Measurements from ENCODE around the gene PARD6B.

DNA sequence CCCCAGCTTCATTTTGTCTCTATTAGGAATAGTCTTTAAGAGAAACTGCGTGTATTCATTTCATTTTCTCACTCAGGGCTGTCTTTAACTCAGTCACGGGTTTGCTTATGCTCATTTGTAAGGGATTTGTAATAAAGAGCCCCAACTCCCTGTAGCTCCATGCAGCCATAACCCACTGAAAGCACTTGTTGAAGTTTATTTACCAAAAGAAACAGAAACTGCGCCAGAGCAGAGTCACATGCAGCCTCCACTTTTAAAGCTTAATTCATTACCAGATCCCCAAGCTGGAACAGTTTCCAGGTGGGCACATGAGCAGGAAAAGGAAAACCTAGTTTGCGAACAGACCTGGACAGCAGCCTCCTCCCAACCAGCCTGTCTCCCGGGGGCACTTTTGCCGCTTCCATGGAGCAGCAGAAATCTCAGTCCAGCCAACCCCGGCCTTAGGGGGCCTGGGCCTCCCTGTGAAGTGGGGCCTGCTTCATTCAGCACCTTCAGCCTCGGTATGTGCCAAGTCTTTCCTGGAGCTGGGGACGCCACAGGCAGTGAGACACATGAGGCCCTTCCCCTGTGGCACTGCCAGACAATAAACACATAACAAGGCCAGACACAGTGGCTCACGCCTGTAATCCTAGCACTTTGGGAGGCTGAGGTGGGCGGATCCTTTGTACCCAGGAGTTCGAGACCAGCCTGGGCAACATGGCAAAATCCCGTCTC, 68.0 kb downstream of the PARD6B start:
- TF ChIP-seq, protein P1, sequence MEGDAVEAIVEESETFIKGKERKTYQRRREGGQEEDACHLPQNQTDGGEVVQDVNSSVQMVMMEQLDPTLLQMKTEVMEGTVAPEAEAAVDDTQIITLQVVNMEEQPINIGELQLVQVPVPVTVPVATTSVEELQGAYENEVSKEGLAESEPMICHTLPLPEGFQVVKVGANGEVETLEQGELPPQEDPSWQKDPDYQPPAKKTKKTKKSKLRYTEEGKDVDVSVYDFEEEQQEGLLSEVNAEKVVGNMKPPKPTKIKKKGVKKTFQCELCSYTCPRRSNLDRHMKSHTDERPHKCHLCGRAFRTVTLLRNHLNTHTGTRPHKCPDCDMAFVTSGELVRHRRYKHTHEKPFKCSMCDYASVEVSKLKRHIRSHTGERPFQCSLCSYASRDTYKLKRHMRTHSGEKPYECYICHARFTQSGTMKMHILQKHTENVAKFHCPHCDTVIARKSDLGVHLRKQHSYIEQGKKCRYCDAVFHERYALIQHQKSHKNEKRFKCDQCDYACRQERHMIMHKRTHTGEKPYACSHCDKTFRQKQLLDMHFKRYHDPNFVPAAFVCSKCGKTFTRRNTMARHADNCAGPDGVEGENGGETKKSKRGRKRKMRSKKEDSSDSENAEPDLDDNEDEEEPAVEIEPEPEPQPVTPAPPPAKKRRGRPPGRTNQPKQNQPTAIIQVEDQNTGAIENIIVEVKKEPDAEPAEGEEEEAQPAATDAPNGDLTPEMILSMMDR (IDR thresholded peaks at IDR 0.05): no peak
- no peak for TF ChIP-seq POLR2A (IDR thresholded peaks at IDR 0.05)
